Fibroblast of lung (primary cell): ENCODE measurements around the gene OLIG2. TPM values are rescaled to one million over a fixed set of nuclear protein-coding genes. Genes with fewer than 3 reads are reported as not detected.

Source experiments
- DNase-seq, 2 donors: peaks; one replicate each; pipeline versions ENCODE4 v3.0.0 to v3.0.0-alpha.2; 2010; ENCODE audit warnings: low read depth in 2 of 2
- H2AFZ ChIP-seq: 2 replicates; pipeline ENCODE4 v1.5.1; 2012; ENCODE audit warnings: low read length, control low read depth, inconsistent platforms
- H3K27ac ChIP-seq: 2 replicates; pipeline ENCODE4 v1.5.1; 2011; ENCODE audit warnings: low read length, control low read depth; ENCODE audit not compliant: insufficient read depth
- H3K27me3 ChIP-seq: 2 replicates; pipeline ENCODE4 v1.5.1; 2011; ENCODE audit warnings: mild to moderate bottlenecking, low read length; ENCODE audit not compliant: control insufficient read depth, insufficient read depth
- H3K36me3 ChIP-seq: 2 replicates; pipeline ENCODE4 v1.5.1; 2011; ENCODE audit warnings: low read length; ENCODE audit not compliant: control insufficient read depth, insufficient read depth
- H3K4me1 ChIP-seq: 2 replicates; pipeline ENCODE4 v1.5.1; 2011; ENCODE audit warnings: low read length; ENCODE audit not compliant: control insufficient read depth, insufficient read depth; ENCODE audit errors: extremely low read depth
- H3K4me2 ChIP-seq: 2 replicates; pipeline ENCODE4 v1.5.1; 2011; ENCODE audit warnings: low read length, control low read depth; ENCODE audit not compliant: insufficient read depth; ENCODE audit errors: extremely low read depth
- H3K4me3 ChIP-seq, 4 experiments: fragments of 200-600 bp in 1 of 4; sonication (generic) in 1 of 4; replicated peaks in 1 of 4; 2 replicates each; pipeline ENCODE4 v1.5.1; 2011 to 2016; ENCODE audit warnings: low read length in 4 of 4, low read depth in 3 of 4, mild to moderate bottlenecking in 3 of 4, control low read depth in 2 of 4, inconsistent platforms in 1 of 4, mixed read lengths in 1 of 4; ENCODE audit not compliant: insufficient read depth in 1 of 4; ENCODE audit errors: control extremely low read depth in 1 of 4
- H3K79me2 ChIP-seq: 2 replicates; pipeline ENCODE4 v1.5.1; 2012; ENCODE audit warnings: mild to moderate bottlenecking, low read length, inconsistent platforms; ENCODE audit not compliant: control insufficient read depth, insufficient read depth
- H3K9ac ChIP-seq: 2 replicates; pipeline ENCODE4 v1.5.1; 2011; ENCODE audit warnings: mild to moderate bottlenecking, low read length, control low read depth; ENCODE audit not compliant: insufficient read depth
- H3K9me3 ChIP-seq: 2 replicates; pipeline ENCODE4 v1.5.1; 2012; ENCODE audit warnings: low read depth, low read length; ENCODE audit not compliant: control insufficient read depth, insufficient read depth
- H4K20me1 ChIP-seq: 2 replicates; pipeline ENCODE4 v1.5.1; 2011; ENCODE audit warnings: low read length; ENCODE audit not compliant: control insufficient read depth, insufficient read depth; ENCODE audit errors: extremely low read depth
- CTCF ChIP-seq, 2 donors: IDR thresholded peaks in 1 of 2; conservative IDR thresholded peaks in 1 of 2; 1 replicate in 1 of 2; 2 replicates in 1 of 2; pipeline ENCODE4 v1.5.1; 2011 to 2012; ENCODE audit warnings: low read length in 2 of 2, control low read depth in 1 of 2, inconsistent platforms in 1 of 2, low read depth in 1 of 2, mild to moderate bottlenecking in 1 of 2
- EZH2 ChIP-seq: IDR thresholded peaks from 2 replicates; pipeline ENCODE4 v1.5.1; 2012; ENCODE audit warnings: low read length, control low read depth, mild to moderate bottlenecking; ENCODE audit errors: missing control alignments
- polyA plus RNA-seq, 2 donors: library from polyadenylated mRNA; depleted of rRNA in 1 of 2; stranded (reverse) in 1 of 2; unstranded in 1 of 2; fragments of >200 nt; gene quantifications; 2 replicates each; pipeline ENCODE4 v1.2.1, GENCODE V29; 2011 to 2012; ENCODE audit warnings: missing spikeins in 1 of 2
- total RNA-seq: library from RNA; depleted of rRNA; stranded (reverse); fragments of >200 nt; gene quantifications from 2 replicates; pipeline ENCODE4 v1.2.1, GENCODE V29; 2014

The OLIG2 gene
- total and polyA plus RNA-seq, 2 donors (not counting 1 experiment from before 2014, with no cell fraction given) = not detected

DNA sequence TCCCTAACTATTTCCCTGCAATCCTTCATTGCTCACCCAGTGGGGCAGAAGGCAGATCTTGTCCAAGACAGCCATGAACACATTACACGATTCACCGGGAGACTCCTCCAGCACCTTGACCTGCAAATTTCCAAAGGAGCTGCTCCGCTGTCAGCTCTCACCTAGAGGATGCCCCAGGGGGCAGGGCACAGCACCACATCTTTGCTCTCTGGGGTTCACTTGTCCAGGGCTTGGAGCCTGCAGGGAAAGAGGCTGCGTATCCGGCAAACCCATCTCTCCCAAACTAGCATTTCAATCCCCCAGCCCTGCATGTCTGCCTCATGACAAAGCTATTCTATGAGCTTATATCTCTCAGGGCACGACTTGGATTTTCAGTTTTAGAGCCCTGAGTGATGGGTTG lies 35.1 kb upstream of the OLIG2 start:
- H3K79me2 ChIP-seq = no peaks in the 10 kb centered on the region
- H3K27ac ChIP-seq = no peak overlapping the region
- no peak overlapping the region for H3K4me3 ChIP-seq
- no peak overlapping the region for H3K4me2 ChIP-seq
- H3K9me3 ChIP-seq = no peaks in the 10 kb centered on the region
- no peak for DNase-seq
- no peaks in the 10 kb centered on the region for H3K4me1 ChIP-seq
- H2AFZ ChIP-seq = no peak overlapping the region
- no peak for TF ChIP-seq CTCF (conservative IDR thresholded peaks at IDR 0.05 in 1 of 2, IDR thresholded peaks at IDR 0.05 in 1 of 2; ENCODE audit: low read depth in 1 of 2, low read length in 2 of 2)
- TF ChIP-seq EZH2 = no peak
- no peak overlapping the region for H3K9ac ChIP-seq
- peaks cover 12% of the 10 kb centered on the region for H3K27me3 ChIP-seq
- H3K36me3 ChIP-seq = no peaks in the 10 kb centered on the region
- H4K20me1 ChIP-seq = no peaks in the 10 kb centered on the region

DNA sequence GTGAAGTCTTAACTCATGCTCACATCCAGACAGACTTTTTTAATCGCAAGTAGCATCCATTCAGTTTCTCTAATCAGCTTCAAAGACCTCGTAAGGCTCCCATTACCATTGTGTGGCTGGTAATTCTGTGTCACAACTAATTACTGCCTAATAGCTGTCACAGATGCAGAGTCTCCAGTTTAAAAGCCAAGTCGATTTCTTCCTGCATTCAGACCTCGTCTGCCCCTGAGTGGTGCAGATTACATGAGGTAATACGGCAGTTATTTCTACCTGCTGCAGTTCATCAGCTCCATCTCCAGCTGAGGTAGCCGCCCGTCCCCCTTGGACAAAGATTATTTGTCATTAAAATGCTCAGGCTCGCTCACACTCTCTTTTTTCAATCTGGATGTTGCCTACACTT lies 34.4 kb upstream of the OLIG2 start:
- Histone ChIP-seq H3K36me3 (no peaks in the 10 kb centered on the region), H3K4me1 (no peaks in the 10 kb centered on the region), H3K27me3 (peaks cover 11% of the 10 kb centered on the region), H3K9ac (no peak overlapping the region), H3K4me3 (no peak overlapping the region), H3K4me2 (no peak overlapping the region), H2AFZ (no peak overlapping the region), H4K20me1 (no peaks in the 10 kb centered on the region), H3K9me3 (no peaks in the 10 kb centered on the region), H3K27ac (no peak overlapping the region), H3K79me2 (no peaks in the 10 kb centered on the region)
- DNase-seq = no peak
- TF ChIP-seq CTCF (conservative IDR thresholded peaks at IDR 0.05 in 1 of 2, IDR thresholded peaks at IDR 0.05 in 1 of 2; ENCODE audit: low read depth in 1 of 2, low read length in 2 of 2) = no peak
- no peak for TF ChIP-seq EZH2

DNA sequence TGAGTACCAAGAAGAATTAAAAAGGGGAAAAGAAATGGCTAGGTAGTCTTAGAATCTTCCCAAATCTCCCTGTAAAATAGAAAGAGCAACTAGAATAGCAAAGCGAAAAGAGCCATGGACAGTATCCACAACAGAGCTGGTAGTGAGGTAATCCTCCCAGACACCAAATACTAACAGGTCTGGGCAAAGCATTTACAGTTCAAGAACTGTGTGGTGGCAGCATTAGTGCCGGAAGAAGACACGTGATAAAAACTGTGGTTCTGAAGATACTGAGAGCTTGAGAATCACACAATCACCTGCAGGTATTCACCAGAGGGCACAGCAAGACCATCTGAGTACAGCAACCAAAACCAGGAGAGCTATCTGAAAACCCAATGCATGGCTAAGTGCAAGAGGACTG lies 31.8 kb upstream of the OLIG2 start:
- no peak overlapping the region for H3K4me2 ChIP-seq
- H3K36me3 ChIP-seq = no peaks in the 10 kb centered on the region
- H3K9me3 ChIP-seq = no peaks in the 10 kb centered on the region
- no peak for DNase-seq
- H3K27me3 ChIP-seq = peaks cover 9% of the 10 kb centered on the region
- no peak overlapping the region for H3K9ac ChIP-seq
- no peaks in the 10 kb centered on the region for H4K20me1 ChIP-seq
- no peaks in the 10 kb centered on the region for H3K79me2 ChIP-seq
- H2AFZ ChIP-seq = no peak overlapping the region
- H3K4me1 ChIP-seq = no peaks in the 10 kb centered on the region
- no peak overlapping the region for H3K4me3 ChIP-seq
- TF ChIP-seq CTCF (conservative IDR thresholded peaks at IDR 0.05 in 1 of 2, IDR thresholded peaks at IDR 0.05 in 1 of 2; ENCODE audit: low read depth in 1 of 2, low read length in 2 of 2) (no peak), EZH2 (no peak)
- H3K27ac ChIP-seq = no peak overlapping the region
